Adipocyte (in vitro differentiated cells): ENCODE results near the gene SLC31A1.
A peak's percentile ranks its signal among the peaks of the same experiment; 100 is the strongest.

Source experiments
- DNase-seq: peaks from one replicate; pipeline ENCODE4 v3.0.0-alpha.2; 2015; ENCODE audit warnings: low read depth
- H3K27me3 ChIP-seq: replicated peaks from 2 replicates; pipeline ENCODE4 v1.7.0; 2013; ENCODE audit warnings: mild to moderate bottlenecking, low read length, moderate library complexity; ENCODE audit not compliant: control insufficient read depth, insufficient read depth
- H3K36me3 ChIP-seq: 2 replicates; pipeline ENCODE4 v1.7.0; 2013; ENCODE audit warnings: low read length, mild to moderate bottlenecking, moderate library complexity; ENCODE audit not compliant: control insufficient read depth, insufficient read depth, severe bottlenecking
- H3K4me1 ChIP-seq: 2 replicates; pipeline ENCODE4 v1.7.0; 2013; ENCODE audit warnings: mild to moderate bottlenecking, low read length, moderate library complexity; ENCODE audit not compliant: control insufficient read depth, insufficient read depth
- H3K4me3 ChIP-seq: 2 replicates; pipeline ENCODE4 v1.7.0; 2013; ENCODE audit warnings: mild to moderate bottlenecking, low read length, moderate library complexity
- H3K9ac ChIP-seq: 2 replicates; pipeline ENCODE4 v1.7.0; 2013; ENCODE audit warnings: mild to moderate bottlenecking, low read length, moderate library complexity
- H3K9me3 ChIP-seq: 2 replicates; pipeline ENCODE4 v1.7.0; 2013; ENCODE audit warnings: mild to moderate bottlenecking, low read length, moderate library complexity; ENCODE audit not compliant: control insufficient read depth

Gene SLC31A1

DNA sequence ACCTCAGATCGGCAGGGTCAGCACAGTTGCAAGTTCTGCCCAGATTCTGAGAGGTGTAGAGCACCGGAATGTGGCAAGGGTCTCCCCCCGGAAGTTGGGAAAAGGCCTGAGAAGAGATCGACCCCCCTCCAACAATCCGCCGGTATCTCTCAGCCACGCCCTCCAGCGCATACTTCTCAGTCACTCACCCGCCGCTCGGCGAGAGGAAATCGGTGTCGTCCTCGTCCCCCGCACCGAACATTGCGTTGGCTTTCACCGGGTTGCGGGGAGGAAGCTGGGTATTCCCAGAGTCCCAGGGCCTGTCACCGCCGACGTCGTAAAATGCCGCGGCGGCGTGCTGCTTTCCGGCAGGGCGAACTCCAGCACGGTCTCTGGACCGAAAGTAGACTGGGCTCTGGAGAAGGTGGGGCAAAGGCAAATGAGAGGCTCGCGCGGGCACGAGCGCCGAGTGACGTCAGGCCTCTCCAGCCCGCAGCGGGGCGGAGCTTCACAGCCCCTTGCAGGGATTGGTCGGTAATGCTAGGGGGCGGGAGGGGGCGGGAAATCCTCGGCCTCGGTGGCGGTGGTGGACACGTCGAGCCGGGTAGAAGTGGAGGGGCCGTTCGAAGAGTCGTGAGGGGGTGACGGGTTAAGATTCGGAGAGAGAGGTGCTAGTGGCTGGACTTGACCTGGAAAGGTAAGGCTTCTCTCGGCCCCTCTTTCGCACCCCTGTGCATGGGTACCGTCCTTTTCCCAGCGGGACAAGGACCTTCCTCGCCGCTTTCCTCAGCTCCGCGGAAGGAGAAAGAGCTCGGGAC is at the start of gene SLC31A1, which contains the start of gene FKBP15:
Gene SLC31A1, plus strand, starts transcription at position 542 of the 797 bp plus-strand sequence. CDS start 34,605 bp downstream, outside the sequence.
Gene FKBP15, minus strand, starts transcription at position 275 of the 797 bp plus-strand sequence. Its CDS starts 34 bp downstream, at position 241.
- Histone ChIP-seq H3K27me3 (no peaks in the 10 kb centered on the region), H3K4me1 (peaks cover 40% of the 10 kb centered on the region), H3K9me3 (no peaks in the 10 kb centered on the region), H3K4me3 (peak within 1 kb of the TSS; percentile 99), H3K36me3 (peaks cover 11% of the 10 kb centered on the region), H3K9ac (peak within 1 kb of the TSS; percentile 98)
- peak; percentile 99 for DNase-seq

DNA sequence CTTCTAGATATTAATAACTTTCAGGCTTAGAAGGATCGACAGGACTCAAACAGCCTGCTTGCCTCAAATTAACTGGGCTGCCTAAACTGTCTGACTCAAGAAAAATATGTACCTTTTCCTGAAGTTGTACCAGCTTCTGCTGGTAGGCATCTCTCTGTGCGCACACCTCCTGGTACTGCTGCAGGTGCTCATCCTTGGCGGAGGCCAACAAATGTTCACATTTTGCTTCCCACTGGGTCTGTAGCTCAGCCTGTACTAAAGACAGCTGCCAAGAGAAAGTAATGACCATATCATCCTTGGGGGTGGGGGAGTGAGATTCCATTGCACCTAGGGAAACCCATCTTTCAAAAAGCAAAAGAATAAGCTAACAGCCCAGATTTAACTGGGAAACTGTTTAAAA is 48.0 kb upstream of the SLC31A1 start:
- H3K4me3 ChIP-seq, result no peak overlapping the region
- no peak for DNase-seq
- peaks cover 92% of the 10 kb centered on the region for H3K36me3 ChIP-seq
- H3K27me3 ChIP-seq, result no peaks in the 10 kb centered on the region
- no peak overlapping the region for H3K9ac ChIP-seq
- no peaks in the 10 kb centered on the region for H3K9me3 ChIP-seq
- peaks cover 2% of the 10 kb centered on the region for H3K4me1 ChIP-seq

DNA sequence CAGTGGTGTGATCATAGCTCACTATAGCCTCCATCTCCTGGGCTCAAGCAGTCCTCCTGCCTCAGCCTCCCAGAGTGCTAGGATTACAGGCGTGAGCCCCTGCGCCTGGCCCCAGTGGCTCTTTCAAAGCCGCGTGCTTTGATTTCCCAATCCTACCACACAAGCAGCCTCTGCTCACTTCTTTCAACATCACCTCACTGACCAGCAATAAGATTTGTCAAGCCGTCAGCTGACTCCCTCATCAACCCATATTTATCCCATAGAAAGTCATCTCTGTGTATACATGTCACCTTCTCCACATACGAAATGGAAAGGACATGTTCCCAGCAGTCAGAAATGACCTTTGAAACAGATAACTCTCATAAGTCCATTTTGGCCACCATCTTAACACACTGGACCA is 44.5 kb upstream of the SLC31A1 start:
- Histone ChIP-seq H3K9ac (no peak overlapping the region), H3K9me3 (no peaks in the 10 kb centered on the region), H3K4me3 (no peak overlapping the region), H3K4me1 (peaks cover 5% of the 10 kb centered on the region), H3K27me3 (no peaks in the 10 kb centered on the region), H3K36me3 (peaks cover 89% of the 10 kb centered on the region)
- DNase-seq, result no peak

DNA sequence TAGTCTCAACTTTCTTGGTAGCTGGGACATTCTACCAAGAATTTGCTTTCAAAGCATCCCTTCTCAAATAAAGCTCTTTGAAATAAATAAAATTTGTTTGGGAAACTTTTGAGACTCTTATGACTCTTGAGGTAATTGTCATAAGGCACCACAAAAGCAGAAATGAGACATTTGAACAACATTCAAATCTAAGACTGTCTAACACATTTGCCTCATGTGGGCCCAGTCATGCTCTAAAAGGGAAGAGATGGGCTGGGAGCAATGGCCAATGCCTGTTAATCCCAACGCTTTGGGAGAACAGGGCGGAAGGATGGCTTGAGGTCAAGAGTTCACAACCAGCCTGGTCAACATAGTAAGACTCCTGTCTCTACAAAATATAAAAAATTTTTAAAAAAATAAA is 44.1 kb upstream of the SLC31A1 start:
- Histone ChIP-seq H3K4me3 (no peak overlapping the region), H3K36me3 (peaks cover 92% of the 10 kb centered on the region), H3K9ac (no peak overlapping the region), H3K27me3 (no peaks in the 10 kb centered on the region), H3K4me1 (peaks cover 5% of the 10 kb centered on the region), H3K9me3 (no peaks in the 10 kb centered on the region)
- DNase-seq, result no peak

DNA sequence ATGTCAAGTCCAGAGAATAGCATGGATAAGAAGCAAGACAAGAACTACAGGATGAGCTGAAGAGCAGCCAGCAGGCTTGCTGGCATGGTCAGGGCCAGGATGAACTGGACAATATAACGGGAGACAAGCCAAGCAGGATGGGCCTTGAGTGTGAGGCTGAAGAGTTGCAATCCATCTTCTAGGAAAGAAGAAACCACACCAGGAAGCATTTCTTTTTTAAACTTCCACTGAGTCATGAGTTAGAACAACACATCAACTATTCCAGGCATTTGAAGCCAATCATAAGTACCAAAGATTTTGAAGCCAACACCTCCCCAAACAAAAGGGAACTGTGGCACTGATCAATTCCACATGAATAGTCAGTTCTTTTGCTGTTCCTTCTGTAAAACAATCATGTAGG is 43.3 kb upstream of the SLC31A1 start:
- no peak overlapping the region for H3K9ac ChIP-seq
- H3K4me1 ChIP-seq, result peaks cover 5% of the 10 kb centered on the region
- no peaks in the 10 kb centered on the region for H3K9me3 ChIP-seq
- H3K27me3 ChIP-seq, result no peaks in the 10 kb centered on the region
- DNase-seq, result peak; percentile 41
- peaks cover 92% of the 10 kb centered on the region for H3K36me3 ChIP-seq
- H3K4me3 ChIP-seq, result no peak overlapping the region

DNA sequence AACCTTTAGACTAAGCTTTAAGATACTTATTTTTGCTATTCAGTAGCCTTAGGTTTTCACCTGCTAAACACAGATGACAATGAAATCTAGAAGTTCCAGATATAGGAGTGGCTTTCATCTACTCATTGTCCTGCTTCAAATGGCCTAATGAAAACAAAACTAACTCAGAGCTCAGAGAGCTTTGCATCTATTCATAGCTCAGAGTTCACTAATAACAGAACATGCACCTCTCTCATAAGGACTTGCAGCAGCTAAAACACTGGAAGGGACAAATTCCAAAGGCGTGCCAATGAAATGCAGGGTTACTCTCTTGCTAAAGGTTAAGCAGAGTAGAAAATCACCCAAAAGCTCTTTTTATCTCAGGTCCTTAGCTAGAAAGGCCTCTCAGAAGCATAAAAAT is 41.5 kb upstream of the SLC31A1 start:
- Histone ChIP-seq H3K4me1 (peaks cover 9% of the 10 kb centered on the region), H3K9me3 (no peaks in the 10 kb centered on the region), H3K4me3 (no peak overlapping the region), H3K36me3 (peaks cover 95% of the 10 kb centered on the region), H3K9ac (no peak overlapping the region), H3K27me3 (no peaks in the 10 kb centered on the region)
- DNase-seq, result no peak

DNA sequence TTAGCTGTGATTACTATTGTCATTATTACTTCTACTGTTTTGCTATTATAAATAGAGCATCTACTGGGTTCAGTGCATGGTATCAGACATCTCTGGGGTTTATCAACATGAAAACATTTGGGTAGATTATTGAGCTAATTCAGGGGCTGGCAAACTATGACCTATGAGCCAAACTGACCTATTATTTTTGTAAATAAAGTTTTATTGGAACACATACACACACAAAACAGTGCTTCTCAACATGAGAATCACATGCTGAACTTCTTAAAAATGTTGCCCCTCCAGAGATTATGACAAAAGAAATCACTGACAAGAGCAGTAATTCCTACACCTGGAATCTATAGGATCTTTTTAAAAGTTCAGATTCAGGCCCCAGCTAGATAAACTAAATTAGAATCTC is 40.2 kb upstream of the SLC31A1 start:
- H3K36me3 ChIP-seq, result peaks cover 93% of the 10 kb centered on the region

DNA sequence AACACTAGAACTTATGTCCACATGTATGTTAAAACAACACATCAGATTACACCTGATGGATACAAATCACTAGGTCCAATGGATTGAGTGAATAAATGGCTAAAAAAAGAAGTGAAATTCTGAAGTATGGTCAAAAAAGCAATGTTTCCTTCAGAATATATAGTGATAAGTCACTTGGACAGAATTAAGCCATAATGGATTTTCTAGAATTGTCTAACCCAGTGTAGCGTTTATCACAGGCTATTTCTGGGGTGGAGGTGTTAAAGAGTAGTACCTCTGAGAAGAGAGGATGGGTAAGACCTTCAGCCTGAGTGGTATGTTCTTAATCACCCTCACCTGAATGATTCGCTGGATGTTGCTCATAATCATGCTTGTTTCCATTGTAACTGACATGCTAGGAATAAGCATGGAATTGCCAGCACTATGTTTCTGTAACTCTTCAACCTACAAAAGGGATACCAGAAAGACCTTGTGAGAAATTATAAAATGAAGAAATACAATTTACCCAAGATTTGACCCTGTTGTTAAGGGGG is 37.3 kb upstream of the SLC31A1 start:
- Histone ChIP-seq H3K9ac (no peak overlapping the region), H3K36me3 (peaks cover 67% of the 10 kb centered on the region), H3K4me3 (no peak overlapping the region), H3K4me1 (peaks cover 45% of the 10 kb centered on the region), H3K27me3 (no peaks in the 10 kb centered on the region), H3K9me3 (no peaks in the 10 kb centered on the region)
- no peak for DNase-seq

More for the DNA sequence above, 40.2 kb upstream of the SLC31A1 start:
- H3K4me3 ChIP-seq, result no peak overlapping the region
- H3K9ac ChIP-seq, result no peak overlapping the region
- no peaks in the 10 kb centered on the region for H3K9me3 ChIP-seq
- H3K27me3 ChIP-seq, result no peaks in the 10 kb centered on the region
- DNase-seq, result no peak
- peaks cover 22% of the 10 kb centered on the region for H3K4me1 ChIP-seq

DNA sequence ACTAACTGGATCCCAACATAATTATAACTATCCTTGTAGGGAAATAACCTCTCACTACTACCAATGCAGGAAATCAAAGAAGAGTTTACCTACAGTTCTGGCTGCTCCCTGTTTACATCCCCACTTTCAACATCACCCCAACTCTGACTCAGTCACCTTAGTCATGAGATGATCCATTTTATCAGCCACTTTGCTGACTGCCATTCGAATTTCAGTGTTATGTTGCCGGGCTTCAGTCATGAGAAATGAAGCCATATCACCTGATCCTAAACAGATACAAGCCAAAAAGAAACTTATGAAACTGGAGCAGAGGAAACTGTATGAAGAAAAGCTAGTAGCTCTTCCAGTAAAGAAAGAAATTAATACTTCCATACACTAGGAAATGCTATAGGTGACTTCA is 36.8 kb upstream of the SLC31A1 start:
- Histone ChIP-seq H3K4me1 (peaks cover 47% of the 10 kb centered on the region), H3K27me3 (no peaks in the 10 kb centered on the region), H3K9ac (no peak overlapping the region), H3K9me3 (no peaks in the 10 kb centered on the region), H3K4me3 (no peak overlapping the region), H3K36me3 (peaks cover 65% of the 10 kb centered on the region)
- no peak for DNase-seq

DNA sequence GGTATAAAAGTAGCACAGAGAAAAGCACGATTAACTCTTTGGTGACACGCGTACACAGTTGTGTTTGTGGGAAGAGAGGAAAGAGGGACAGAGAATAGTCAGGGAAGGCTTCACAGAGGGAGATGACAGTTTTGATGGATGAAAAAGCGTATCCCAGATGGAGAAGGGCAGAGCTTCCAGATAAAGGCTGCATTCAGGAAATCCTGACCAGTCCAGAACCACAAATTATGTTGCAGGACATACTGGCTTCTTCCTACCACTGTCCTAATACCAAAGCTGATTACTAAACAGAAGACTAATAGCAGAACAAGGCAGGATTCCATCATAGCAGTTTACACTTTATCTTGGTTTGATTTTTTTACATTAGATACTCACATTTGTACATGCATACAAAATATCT is 36.1 kb upstream of the SLC31A1 start:
- H3K27me3 ChIP-seq, result no peaks in the 10 kb centered on the region
- H3K9ac ChIP-seq, result peak overlapping the region; percentile 46
- DNase-seq, result no peak
- no peaks in the 10 kb centered on the region for H3K9me3 ChIP-seq
- peaks cover 47% of the 10 kb centered on the region for H3K4me1 ChIP-seq
- H3K36me3 ChIP-seq, result peaks cover 61% of the 10 kb centered on the region
- H3K4me3 ChIP-seq, result no peak overlapping the region

DNA sequence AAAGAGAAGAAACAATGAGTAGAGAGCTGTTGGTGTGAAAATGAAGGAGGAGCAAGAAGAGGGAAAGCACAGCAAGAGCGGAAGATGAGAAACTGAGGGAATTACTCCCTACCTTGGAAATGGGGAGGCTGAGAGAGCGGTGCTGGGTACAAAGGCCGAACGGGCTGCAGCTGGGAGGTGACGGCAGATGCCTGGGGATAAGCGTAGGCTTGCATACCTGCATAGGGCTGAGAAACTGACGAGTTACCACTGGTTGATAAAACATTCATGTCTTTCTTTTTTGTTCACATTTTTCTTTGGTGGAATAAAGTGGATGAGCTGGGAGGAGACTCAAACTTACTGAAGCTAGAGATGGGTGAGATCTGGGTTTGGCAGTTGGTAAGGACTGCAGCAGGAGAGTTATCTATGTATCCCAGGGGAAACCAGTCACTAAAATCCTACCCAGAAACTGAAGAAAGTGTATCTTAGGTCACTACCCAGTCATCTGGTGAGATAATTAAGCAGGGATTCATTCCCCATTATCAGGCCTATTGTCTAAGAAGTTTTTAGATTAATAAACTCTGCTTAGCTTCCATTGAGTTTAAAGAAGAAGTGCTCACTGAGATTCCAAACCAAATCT is 35.1 kb upstream of the SLC31A1 start:
- DNase-seq, result no peak
- Histone ChIP-seq H3K4me1 (peaks cover 47% of the 10 kb centered on the region), H3K27me3 (no peaks in the 10 kb centered on the region), H3K9me3 (no peaks in the 10 kb centered on the region), H3K36me3 (peaks cover 56% of the 10 kb centered on the region), H3K9ac (peak overlapping the region; percentile 27), H3K4me3 (no peak overlapping the region)
